ENCODE data around the gene SERPINA6. TPM values are rescaled to one million over a fixed set of nuclear protein-coding genes. Genes with fewer than 3 reads are reported as not detected.

SERPINA6 gene
- total RNA-seq, 1 donor from 2014 or later: not detected

- H3K4me3 ChIP-seq (ENCODE audit: low read depth, low read length): no peak overlapping the region
- TF ChIP-seq CTCF (IDR thresholded peaks at IDR 0.05; ENCODE audit: insufficient read depth, low read length, severe bottlenecking): no peak
- no peaks in the 10 kb centered on the region for H3K36me3 ChIP-seq (ENCODE audit: control insufficient read depth, insufficient read depth, low read length)
- DNase-seq (ENCODE audit: low read depth): no peak
- FAIRE-seq: no peak
- no peaks in the 10 kb centered on the region for H3K27me3 ChIP-seq (ENCODE audit: control insufficient read depth, insufficient read depth, low read length)
Measured at GRCh38 chr14:94291159-94291905, 31.8 kb downstream of the SERPINA6 start.

- DNase-seq (ENCODE audit: low read depth) (no peak), FAIRE-seq (no peak)
- no peak overlapping the region for H3K4me3 ChIP-seq (ENCODE audit: low read depth, low read length)
- no peak for TF ChIP-seq CTCF (IDR thresholded peaks at IDR 0.05; ENCODE audit: insufficient read depth, low read length, severe bottlenecking)
- H3K27me3 ChIP-seq (ENCODE audit: control insufficient read depth, insufficient read depth, low read length): no peaks in the 10 kb centered on the region
- H3K36me3 ChIP-seq (ENCODE audit: control insufficient read depth, insufficient read depth, low read length): no peaks in the 10 kb centered on the region
Measured at GRCh38 chr14:94290197-94290596, 32.9 kb downstream of the SERPINA6 start.

- DNase-seq (ENCODE audit: low read depth) (no peak), FAIRE-seq (peak; percentile 47)
- Histone ChIP-seq H3K36me3 (ENCODE audit: control insufficient read depth, insufficient read depth, low read length) (no peaks in the 10 kb centered on the region), H3K27me3 (ENCODE audit: control insufficient read depth, insufficient read depth, low read length) (no peaks in the 10 kb centered on the region), H3K4me3 (ENCODE audit: low read depth, low read length) (no peak overlapping the region)
- TF ChIP-seq CTCF (IDR thresholded peaks at IDR 0.05; ENCODE audit: insufficient read depth, low read length, severe bottlenecking): no peak
Measured at GRCh38 chr14:94288610-94289465, 34.3 kb downstream of the SERPINA6 start.

- TF ChIP-seq CTCF (IDR thresholded peaks at IDR 0.05; ENCODE audit: insufficient read depth, low read length, severe bottlenecking): no peak
- no peak overlapping the region for H3K4me3 ChIP-seq (ENCODE audit: low read depth, low read length)
- FAIRE-seq (no peak), DNase-seq (ENCODE audit: low read depth) (no peak)
- H3K27me3 ChIP-seq (ENCODE audit: control insufficient read depth, insufficient read depth, low read length): no peaks in the 10 kb centered on the region
- no peaks in the 10 kb centered on the region for H3K36me3 ChIP-seq (ENCODE audit: control insufficient read depth, insufficient read depth, low read length)
Measured at GRCh38 chr14:94285158-94285557, 38.0 kb downstream of the SERPINA6 start.

GRCh38 chr14:94284221-94284620 is 38.9 kb downstream of the SERPINA6 start:
- FAIRE-seq: no peak

More at GRCh38 chr14:94284221-94284620, 38.9 kb downstream of the SERPINA6 start:
- Histone ChIP-seq H3K27me3 (ENCODE audit: control insufficient read depth, insufficient read depth, low read length) (no peaks in the 10 kb centered on the region), H3K36me3 (ENCODE audit: control insufficient read depth, insufficient read depth, low read length) (no peaks in the 10 kb centered on the region), H3K4me3 (ENCODE audit: low read depth, low read length) (no peak overlapping the region)
- no peak for TF ChIP-seq CTCF (IDR thresholded peaks at IDR 0.05; ENCODE audit: insufficient read depth, low read length, severe bottlenecking)
- DNase-seq (ENCODE audit: low read depth): no peak

Measured in bronchial epithelial cell (primary cell).